A172 (cell line): ENCODE results near the gene CEND1. TPM values are rescaled to one million over a fixed set of nuclear protein-coding genes. Genes with fewer than 3 reads are reported as not detected.
A peak's percentile ranks its signal among the peaks of the same experiment; 100 is the strongest.

Source experiments
- DNase-seq: peaks from one replicate; pipeline ENCODE4 v3.0.0-alpha.2; 2015; ENCODE audit warnings: low spot score
- total RNA-seq: library from RNA; depleted of rRNA; stranded (reverse); fragments of >200 nt; shearing (Covaris generic); gene quantifications from 2 replicates; pipeline ENCODE4 v1.2.3, GENCODE V29; 2014

CEND1 gene
- total RNA-seq, 1 experiment from 2014 or later = not detected

DNA sequence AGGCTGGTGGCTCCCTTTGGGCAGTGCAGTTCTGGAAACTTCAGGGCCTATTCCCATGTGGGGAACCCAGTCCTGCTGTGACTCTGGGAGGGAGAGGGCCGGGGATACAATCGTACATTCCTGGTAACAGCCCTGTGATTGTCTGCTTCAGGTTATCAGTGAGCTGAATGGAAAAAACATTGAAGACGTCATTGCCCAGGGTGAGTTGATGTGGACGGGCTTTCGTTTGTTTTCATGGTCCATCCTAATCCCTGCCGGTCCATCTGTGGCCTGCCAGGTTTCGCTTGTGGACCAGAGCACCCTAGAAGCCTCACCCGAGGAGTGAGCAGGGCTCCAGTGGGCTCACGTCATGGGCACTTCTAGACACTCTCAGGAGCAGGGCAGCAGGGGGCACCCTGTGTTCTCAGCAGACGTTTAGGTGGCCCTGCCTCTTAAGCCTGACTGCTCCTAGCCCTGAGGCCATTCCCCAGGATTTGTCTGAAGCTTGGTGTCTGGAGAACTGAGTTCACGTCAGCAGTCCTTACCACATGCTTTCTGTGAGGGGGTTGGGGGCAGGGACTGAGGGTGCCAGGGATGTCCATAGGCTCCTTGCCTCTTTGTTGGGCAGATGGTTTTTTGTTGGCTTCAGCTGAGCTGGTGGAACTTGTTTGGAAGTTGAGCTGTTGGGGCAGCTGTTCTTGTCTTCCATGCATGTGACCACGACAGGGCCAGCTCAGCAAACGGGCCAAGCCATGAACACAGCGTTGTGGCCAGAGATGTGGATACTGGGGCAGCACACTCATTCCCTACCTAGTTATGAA, 21.8 kb upstream of the CEND1 start:
- no peak for DNase-seq

DNA sequence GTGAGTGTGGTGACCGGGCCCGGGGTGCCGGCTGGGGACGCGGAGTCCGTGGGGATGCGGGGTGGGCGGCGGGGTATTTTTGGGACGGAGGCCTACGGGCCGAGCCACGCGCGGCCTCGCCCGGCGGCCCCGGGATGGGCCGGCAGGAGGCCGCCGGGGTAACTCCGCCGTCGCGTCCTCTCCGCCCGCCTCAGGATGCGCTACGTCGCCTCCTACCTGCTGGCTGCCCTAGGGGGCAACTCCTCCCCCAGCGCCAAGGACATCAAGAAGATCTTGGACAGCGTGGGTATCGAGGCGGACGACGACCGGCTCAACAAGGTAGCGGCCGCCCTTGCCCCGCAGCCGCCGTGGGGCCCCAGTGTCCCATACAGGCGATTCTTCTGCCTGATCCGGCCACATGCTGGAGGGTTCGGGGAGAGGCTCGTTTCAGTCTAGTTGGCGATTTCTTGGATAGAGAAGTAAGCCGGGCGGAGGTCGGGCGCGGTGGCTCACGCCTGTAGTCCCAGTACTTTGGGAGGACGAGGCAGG, 20.2 kb upstream of the CEND1 start:
- no peak for DNase-seq

DNA sequence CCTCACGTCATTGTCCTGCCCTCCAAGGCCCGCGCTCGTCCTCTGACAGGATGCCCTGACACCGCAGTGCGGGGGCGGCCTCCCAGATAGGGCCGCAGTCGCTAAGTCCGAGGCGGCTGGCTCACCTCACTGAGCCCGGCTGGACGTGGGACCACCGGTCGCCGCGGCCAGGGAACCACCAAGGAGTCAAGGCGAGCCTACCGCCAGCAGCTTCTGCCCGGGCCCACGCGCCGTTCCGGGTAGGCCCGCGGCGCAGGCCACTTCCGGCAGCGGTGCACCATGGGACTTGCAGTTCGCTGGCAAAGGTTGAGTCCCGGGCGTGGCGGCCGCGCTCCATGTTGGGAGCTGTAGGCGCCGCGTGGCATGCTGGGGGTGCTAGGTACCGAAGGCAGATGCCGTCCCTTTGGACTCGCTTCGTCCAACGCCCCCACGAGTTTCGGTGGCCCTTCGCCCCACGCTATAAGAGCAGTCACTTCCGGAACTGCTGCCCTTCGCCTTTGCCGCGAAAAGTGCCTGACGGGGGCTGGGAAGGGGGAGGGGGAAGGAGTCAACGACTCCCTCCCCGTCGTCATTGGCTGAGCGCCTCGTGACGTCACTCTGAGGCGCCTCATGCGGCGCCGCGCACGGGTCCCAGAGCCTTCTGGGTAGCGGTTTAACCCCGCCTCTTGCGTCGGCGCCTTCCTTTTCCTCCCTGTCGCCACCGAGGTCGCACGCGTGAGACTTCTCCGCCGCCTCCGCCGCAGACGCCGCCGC, 19.6 kb upstream of the CEND1 start, which contains the start of gene RPLP2:
TSS of gene RPLP2 (plus strand) at position 681 of the 753 bp plus-strand sequence. CDS start 268 bp downstream, outside the sequence.
- peak; percentile 96 for DNase-seq

DNA sequence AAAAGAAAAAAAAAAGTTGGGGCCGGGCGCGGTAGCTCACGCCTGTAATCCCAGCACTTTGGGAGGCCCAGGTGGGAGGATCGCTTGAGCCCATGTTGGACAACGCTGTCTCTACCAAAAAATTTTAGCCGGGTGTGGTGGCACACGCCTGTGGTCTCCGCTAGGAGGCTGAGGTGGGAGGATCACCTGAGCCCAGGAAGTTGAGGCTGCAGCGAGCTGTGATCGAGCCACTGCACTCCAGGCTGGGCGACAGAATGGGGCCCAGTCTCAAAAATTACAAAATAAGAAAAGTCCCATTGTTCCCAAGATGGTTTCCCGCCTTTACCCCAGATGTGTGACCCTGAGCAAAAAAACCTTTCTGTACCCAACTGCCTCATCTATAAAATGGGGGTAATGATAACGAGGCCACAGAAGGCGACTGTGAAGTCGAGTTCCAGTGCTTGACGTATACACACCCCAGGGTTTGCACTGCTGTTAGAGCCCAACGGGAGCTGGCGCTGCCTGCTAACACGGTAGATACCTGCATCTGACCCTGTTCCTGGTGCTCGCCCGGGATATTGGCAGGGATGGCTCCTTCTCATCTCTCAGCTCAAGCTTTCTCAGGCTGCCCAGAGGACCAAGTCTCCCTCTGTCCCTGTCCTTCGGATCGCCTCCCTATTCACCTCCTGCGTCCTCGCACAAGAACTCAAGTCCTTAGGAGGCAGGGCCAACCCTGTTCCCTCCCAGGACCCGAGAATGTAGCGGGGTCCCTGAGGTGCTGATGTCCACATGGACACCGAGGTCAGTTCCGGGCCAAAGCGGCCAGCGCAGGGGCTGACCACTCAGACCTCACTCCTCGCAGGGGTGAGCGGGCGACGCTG, 18.8 kb upstream of the CEND1 start:
- peak; percentile 75 for DNase-seq

DNA sequence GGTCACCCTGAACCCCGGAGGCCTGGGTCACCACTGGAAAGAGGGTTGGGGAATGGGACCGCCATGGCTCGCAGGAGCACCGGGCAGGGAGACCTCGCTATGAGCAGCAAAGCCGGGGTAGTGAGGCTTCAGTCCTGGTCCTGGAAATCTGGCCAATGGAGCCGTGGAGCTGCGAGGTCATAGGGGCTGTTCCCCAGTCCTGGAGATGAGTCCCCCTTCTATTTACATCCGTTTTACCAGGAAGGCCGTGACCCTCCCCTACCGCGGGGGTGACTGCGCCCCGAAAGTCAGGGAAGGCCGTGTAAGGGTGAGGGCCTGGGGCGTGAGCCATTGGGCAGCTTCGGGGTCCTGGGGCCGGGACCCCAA, 14.7 kb upstream of the CEND1 start:
- no peak for DNase-seq

DNA sequence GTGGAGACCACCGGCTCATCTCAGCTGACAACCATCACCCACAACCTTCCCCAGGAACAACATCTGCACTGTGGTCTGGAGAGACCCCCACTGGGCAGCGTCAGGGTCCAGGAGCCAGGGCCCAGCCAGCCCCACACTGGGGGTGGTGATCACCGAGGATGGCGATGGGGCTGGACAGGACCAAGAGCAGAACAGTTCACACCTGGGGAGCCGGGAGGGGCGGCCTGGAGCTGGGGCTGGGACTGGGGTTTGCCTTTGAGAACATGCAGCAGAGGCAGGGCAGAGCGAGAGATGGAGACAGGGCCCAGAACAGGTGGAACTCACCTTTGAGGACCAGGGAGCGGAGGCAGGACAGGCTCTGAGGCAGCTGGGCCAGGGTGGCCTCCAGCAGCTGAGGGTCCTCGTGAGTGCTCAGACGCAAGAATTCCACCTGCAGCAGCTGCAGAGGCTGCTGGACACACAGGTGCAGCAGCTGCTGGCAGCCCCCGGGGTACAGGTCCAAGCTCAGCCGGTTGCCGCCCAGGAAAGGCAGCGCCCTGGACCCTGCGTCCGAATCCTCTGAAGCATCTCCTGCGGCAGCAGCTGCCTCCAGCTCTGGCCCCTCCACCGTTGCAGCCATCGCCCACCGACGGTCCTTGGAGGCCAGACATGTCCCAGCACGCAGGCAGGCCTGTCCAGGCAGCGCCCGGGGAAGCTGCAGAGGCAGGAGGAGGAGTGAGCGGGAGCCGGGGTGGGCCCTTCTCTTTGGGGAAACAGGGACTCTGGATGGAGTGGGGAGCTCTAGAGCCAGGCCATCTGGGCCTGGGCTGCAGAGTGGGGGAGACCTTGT, 14.1 kb upstream of the CEND1 start:
- no peak for DNase-seq

DNA sequence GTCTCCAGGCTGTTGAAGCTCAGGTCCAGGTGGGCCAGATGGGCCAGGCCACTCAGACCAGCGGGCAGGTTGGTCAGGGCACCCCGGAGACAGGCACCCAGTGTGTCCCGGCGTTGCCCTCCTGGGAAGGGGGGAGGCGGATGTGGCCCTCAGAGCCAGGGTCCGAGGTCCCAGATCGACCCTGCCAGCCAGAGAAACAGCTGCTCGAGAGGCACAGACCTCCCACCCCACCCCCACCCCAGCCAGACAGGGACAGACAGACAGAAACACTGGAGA, 13.5 kb upstream of the CEND1 start:
- no peak for DNase-seq

DNA sequence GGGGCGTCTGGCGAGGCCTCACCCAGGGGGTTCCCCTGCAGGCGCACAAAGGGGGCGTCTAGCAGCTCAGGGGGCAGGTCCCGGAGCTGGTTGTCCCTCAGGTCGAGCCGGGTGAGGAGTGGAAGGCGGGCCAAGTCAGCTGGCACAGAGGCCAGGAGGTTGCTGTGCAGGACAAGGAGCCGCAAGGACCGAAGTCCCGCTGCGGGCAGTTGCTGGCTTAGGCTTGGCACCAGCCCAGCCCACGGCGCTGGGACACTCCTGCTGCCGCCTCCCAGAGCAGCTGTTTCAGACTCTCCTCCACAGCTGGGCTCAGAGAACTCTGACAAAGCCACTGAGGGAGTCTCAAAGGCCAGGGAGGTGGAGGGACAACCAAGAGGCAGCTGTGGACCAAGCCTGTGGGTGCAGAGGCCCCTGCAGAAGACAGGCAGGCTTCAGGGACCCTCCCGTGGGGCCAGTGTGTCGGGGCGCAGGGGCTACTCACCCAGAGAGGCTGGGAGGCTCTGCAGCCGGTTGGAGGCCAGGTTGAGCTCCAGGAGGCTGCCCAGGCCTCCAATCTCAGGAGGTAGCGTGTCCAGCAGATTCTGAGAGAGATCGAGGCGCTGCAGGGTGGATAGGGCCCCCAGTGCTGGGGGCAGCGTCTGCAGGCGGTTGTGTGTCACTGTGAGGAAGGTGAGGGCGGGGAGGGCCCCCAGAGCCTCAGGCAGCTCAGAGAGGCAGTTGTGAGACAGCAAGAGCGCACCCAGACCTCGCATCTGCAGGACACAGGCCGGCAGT, 13.0 kb upstream of the CEND1 start:
- no peak for DNase-seq

DNA sequence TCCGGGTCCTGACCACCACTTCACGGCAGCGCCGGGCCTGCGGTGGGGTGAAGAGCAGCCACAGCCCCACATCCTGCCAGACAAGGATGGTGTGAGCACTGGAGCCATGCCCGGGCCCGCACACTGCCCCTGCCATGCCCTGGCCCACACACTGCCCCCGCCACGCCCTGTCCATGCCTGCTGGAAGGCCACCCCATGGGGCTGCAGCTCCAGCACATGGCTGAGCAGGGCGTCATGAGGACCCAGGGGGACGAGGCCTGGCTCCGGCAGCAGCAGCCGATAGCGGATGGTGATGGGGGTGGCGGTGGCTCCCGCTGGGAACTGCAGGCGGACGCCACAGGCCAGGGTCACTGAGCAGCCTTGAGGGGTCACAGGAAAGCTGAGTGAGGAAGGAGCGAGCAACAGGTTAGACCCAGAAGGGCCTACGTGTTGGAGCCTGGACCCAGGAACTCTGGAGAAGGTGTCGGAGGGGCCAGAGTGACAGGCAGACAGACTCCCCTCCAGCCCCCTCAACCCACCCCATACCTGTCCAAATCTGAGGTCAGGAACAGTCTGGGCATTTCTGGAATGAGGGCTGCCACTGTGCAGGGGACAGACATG, 12.2 kb upstream of the CEND1 start:
- no peak for DNase-seq

DNA sequence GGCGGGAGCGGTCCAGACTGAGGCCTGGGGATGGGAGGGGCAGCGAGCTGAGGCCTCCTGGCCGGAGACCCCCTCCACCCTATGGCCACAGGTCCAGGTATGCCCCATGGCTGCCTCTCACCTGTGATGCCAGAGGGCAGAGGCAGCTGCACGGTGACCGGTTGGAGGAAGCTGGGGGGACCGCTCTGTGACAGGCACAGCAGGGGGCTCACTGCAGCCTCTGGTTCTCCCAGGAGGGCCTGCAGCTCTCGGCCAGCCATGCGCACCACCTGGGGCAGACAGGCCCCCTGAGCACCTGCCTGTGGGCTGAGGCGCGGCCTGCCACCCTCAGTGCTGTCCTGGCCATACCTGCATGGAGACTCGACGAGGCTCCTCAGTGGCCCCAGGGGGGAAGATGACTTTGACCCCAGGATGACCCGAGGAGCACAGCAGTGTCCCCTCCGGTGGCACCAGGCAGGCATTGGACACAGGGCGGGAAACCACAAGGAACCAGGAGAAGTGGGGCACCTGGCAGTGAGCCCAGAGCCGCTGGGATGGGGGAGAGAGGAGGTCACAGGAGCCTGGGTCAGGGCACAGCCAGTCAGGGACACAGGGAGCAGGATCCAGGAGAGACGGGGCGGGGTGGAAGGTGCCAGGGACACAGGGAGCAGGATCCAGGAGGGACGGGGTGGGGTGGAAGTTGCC, 11.3 kb upstream of the CEND1 start:
- DNase-seq = no peak

DNA sequence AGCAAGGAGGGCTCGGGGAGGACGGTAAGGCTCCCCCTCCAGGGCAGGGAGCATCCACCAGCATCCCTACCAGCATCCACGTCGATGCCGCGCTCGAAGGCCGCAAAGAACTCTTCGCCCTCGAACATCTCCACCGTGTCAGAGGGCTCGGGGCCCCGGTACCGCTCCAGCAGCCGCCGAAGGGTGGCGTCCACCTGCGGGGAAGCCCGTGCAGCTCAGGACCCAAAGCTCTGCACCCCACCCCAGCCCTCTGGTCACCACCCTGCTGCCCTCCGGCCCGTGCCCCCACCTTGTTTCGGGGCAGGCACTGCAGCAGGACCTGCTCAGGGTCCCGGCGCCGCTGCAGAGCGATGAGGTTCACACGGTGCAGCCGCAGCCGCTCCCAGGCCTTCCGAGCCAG, 10.6 kb upstream of the CEND1 start:
- DNase-seq = no peak

DNA sequence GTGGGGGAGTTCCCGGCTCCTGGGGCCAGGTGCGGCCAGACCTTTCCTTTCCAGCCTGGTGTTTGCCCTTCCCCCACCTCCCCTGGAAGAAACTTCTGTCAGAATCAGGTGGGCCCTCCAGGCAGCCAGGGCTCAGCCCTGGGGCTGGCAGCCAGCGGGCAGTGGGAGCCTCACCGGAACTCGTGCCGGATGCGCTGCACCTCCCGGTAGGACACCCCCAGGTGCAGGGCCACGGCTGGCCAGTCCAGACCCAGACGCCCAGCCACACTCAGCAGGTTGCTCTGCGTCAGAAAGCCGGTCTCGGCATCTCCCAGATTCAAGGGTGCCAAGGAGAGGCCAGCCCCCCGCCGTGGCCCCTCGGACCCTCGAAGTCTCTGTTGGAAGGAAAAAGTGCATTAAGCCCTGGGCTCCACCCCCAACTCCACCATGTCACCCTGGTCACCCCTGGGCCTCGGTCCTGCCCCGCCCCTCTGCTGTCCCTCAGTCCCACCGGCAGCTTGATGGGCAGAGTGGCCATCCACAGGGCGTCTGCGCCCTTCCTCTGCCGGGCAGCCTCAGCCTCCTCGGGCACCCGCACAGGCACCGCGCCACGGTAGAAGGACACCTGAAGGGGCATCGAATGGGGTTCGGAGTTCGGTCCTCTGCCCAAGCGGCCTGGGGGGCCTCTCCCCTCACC, 9.9 kb upstream of the CEND1 start:
- no peak for DNase-seq

DNA sequence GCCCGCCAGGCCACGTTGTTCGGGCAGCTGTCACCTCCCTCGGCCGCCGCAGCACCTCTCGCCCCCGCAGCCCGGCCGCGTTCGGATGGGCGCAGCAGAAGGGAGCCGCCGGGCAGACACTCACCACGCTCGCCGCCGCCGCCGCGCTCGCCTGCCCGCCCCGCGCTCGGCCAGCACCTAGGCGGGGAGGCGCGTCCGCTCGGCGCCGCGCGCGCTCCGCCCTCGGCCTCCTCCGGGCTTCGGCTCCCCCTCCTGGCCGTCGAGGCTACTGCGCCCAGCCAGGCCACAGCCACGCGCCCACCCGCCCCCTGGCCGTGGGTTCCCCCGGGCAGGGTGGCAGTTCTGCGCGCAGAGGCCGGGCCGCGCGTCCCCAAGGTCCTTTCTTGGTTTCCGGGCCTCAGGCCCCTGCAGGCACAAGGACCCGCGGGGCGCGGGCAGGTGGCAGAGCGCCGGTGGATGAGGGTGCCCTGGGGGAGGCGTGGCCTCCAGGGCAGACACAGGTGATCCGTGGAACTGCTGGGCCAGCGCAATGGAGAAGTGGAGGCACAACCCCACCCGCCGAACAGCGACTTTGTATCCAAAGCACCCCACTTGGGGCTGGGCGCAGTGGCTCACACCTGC, 8.3 kb upstream of the CEND1 start, which contains the start of gene SLC25A22:
TSS of gene SLC25A22 (minus strand) at position 189 of the 621 bp plus-strand sequence. CDS start 3,275 bp downstream, outside the sequence.
- peak; percentile 56 for DNase-seq

DNA sequence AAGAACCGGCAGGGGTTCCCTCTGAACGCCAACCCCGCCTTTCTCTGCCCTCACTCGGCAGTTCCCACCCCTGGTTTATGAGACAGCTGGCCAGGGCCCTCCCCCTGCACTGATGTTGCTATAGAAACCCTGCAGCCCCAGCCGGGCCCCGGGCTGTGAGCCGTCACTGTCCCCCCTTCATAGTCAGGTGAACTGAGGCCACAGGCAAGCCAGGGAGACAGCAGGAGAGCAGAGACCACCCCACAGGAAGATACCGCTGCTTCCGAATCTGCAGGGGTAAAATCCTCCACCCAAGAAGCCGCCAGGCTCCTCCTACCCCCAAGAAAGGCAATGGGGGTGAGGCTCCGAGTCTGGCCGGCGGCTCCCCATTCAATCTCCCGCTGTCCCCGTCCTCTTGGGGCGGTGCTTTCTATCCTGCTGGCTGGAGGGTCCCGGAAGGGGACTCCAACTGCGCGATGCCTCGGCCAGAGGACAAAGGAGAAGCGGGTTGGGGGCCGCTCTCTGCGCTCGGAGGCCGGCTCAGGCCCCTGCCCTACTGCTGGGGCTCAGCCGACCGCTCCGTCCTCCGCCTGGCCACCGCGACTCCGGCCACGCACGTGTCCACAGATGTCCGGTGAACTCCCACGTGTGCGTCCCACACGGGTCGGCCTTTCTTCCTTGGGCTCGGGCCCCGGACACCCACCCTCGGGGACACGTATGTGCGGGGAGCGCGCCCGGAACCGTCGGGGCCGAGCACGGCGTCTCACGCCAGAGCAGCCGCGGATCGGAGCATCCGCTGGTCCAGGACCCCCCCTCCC, 7.6 kb upstream of the CEND1 start:
- DNase-seq = peak; percentile 85

DNA sequence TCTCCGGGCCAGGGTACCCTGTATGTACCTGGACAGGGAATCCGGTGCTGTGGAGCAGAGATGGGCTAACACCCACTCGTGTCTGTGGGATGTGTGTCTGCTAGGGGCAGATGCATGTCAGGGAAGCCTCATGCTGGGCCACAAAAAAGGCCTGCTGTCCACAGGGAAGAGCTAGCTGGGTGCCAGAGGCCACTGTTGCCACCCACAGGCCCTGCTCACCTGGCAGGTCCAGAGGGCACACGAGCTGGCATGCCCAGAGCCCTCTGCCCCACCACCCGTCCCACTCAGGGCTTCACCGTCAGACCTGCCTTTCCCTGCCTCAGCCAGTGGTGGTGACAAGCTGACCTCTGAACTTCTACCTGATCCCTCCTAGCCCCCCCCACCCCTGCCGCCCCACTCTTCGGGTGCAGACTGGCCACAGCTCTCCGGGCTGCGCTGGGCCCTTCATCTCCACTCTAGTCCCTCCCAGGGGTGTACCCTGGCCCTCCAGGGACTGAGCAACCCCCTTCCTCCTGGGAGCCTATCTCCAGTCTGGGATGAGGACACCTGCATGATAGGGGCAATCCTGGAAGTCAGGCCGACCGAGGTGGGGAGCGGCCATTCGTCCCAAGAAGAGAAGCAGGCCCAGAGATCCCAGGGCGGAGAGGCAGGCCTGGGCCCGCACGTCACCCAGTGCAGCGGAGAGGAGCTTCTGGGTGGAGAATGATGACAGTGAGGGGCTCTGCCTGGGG, 6.8 kb upstream of the CEND1 start:
- DNase-seq = no peak

DNA sequence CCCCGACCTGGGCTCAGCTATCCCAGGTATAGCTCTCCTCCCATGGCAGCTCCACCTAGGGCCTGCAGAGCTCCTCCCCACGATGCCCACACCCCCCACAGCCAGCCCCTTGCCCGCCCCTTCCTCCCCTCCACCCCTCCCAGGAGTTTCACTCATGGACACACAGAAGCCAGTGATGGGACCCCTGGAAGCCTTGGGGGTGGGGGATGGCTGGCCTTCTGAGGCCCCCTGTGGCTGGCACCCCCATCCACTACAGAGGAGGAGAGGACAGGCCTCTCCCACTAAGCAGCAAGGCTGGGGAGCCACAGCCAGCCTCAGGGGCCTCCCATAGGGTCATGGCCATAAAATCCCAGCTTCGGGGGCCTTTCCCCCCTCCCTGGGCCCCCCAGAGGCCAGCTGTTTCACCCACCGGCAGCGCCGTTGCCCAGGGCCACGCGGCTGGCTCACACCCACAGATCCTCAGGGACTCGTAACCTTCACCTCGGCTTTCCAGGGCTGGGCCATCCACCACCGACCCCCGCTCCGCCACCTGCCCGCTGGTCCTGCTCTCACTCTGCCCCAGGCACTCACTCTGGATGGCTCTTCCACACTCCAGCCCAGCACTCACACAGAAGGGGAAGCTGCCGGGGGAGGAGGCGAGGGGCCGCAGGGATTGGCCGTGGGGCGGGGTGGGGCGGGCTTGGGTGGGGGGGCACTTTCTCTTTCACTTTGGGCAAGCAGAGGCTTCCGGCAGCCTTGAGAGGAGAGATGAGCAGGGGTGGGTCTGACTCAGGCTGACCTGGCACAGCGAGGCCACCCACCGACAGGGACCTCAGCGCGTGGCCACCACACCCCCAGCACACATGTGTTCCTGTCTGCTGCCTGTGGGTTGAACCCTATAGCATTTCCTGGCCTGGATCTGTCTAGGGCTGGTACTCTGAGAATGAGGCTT, 6.0 kb upstream of the CEND1 start:
- DNase-seq = peak; percentile 93
